MCF 10A (cell line): ENCODE results near the gene H6PD. TPM values are rescaled to one million over a fixed set of nuclear protein-coding genes. Genes with fewer than 3 reads are reported as not detected.
A peak's percentile ranks its signal among the peaks of the same experiment; 100 is the strongest.

Source experiments
- BruUV-seq: library from RNA; stranded (reverse); fragments of 400-500 nt; replicated peaks from 2 replicates; lab custom pipeline; 2021; lab: Mats Ljungman, UMichigan
- CTCF ChIA-PET: fragments of 300-600 bp; sonication (Branson Sonifier 250); formaldehyde crosslinking; extraction: SDS; loops from one replicate; lab custom pipeline; 2021; ENCODE audit warnings: antibody characterized with exemption, inconsistent platforms; lab: Yijun Ruan, JAX
- POLR2A ChIA-PET: fragments of 300-600, 350-650 bp; sonication (Branson Sonifier 250); formaldehyde crosslinking; extraction: SDS; loops from one replicate; lab custom pipeline; 2020; ENCODE audit warnings: antibody characterized with exemption, inconsistent platforms; lab: Yijun Ruan, JAX
- DNase-seq: peaks from one replicate; pipeline ENCODE4 v3.0.0-alpha.2; 2018; ENCODE audit not compliant: unreplicated experiment
- H3K27ac Mint-ChIP-seq: one replicate; pipeline ENCODE4 v1.8.0; 2022; ENCODE audit warnings: mild to moderate bottlenecking, low read depth, mixed read lengths; ENCODE audit not compliant: unreplicated experiment
- H3K27me3 Mint-ChIP-seq: one replicate; pipeline ENCODE4 v1.8.0; 2022; ENCODE audit warnings: mixed read lengths; ENCODE audit not compliant: insufficient read depth, unreplicated experiment
- H3K36me3 Mint-ChIP-seq: one replicate; pipeline ENCODE4 v1.8.0; 2022; ENCODE audit warnings: mild to moderate bottlenecking, moderate library complexity, mixed read lengths; ENCODE audit not compliant: insufficient read depth, unreplicated experiment
- H3K4me1 Mint-ChIP-seq: one replicate; pipeline ENCODE4 v1.8.0; 2022; ENCODE audit warnings: mixed read lengths; ENCODE audit not compliant: insufficient read depth, unreplicated experiment
- H3K4me3 Mint-ChIP-seq: one replicate; pipeline ENCODE4 v1.8.0; 2022; ENCODE audit warnings: mild to moderate bottlenecking, moderate library complexity, mixed read lengths; ENCODE audit not compliant: unreplicated experiment
- H3K9me3 Mint-ChIP-seq: one replicate; pipeline ENCODE4 v1.8.0; 2022; ENCODE audit warnings: mixed read lengths; ENCODE audit not compliant: unreplicated experiment
- CTCF ChIP-seq: fragments of 200-600 bp; IDR thresholded peaks from one replicate; pipeline ENCODE4 v1.8.0; 2022; ENCODE audit warnings: antibody characterized with exemption, mild to moderate bottlenecking; ENCODE audit not compliant: unreplicated experiment
- intact Hi-C: fragments of 100-400 bp; cut with micrococcal nuclease; formaldehyde crosslinking; loops from 2 replicates; pipeline ENCODE4 v1.14.1; 2022
- total RNA-seq: library from RNA; stranded (reverse); gene quantifications from 2 replicates; pipeline ENCODE4 v1.2.3, GENCODE V29; 2022

The H6PD gene
- total RNA-seq, 1 experiment from 2014 or later = 23.6 TPM

GRCh38 chr1:9271861-9272595 lies 37.5 kb downstream of the H6PD start:
- no peak overlapping the region for H3K27ac Mint-ChIP-seq
- H3K36me3 Mint-ChIP-seq = peaks cover 5% of the 10 kb centered on the region
- CTCF ChIA-PET = interaction anchor here (1.2 kb wide), 1 partner anchor 223 kb away, joined by 4 read pairs; no protein-coding TSS in a partner anchor
- intact Hi-C loops = no loop called here
- TF ChIP-seq CTCF = no peak
- no TSS peak for BruUV-seq
- no peak overlapping the region for H3K4me3 Mint-ChIP-seq
- DNase-seq = no peak
- H3K9me3 Mint-ChIP-seq = no peaks in the 10 kb centered on the region
- POLR2A ChIA-PET = interaction anchor here (0.6 kb wide), 1 partner anchor 738 kb away, joined by 3 read pairs; no protein-coding TSS in a partner anchor
- no peaks in the 10 kb centered on the region for H3K27me3 Mint-ChIP-seq
- H3K4me1 Mint-ChIP-seq = peaks cover 25% of the 10 kb centered on the region

GRCh38 chr1:9273177-9273576 lies 38.6 kb downstream of the H6PD start:
- peaks cover 25% of the 10 kb centered on the region for H3K4me1 Mint-ChIP-seq
- TF ChIP-seq CTCF = no peak

DNA sequence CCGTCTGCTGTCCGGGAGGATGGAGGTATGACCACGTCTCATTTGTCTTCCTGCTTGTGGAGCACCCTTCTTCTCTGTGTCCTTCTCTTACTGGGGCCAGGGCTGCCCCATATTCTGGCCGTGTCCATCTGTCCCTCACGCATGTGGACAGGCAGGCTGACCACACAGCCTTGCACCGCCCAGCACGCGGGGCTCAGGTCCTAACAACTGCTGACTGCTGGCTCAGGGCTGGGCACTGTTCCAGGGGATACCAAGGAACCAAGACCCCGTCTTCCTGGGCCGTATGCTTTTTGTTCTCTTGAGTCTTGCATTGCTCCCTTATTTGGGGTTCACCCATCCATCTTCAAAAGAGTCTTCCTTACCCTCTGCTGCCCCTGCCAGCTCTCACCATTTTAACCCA lies 40.6 kb downstream of the H6PD start:
- peaks cover 32% of the 10 kb centered on the region for H3K4me1 Mint-ChIP-seq
- no peaks in the 10 kb centered on the region for H3K9me3 Mint-ChIP-seq
- H3K27ac Mint-ChIP-seq = no peak overlapping the region
- POLR2A ChIA-PET = interaction anchor here (1.4 to 2.0 kb wide), 2 partner anchors 14 to 27 kb away, joined by 6 read pairs; no protein-coding TSS in a partner anchor
- peaks cover 5% of the 10 kb centered on the region for H3K36me3 Mint-ChIP-seq
- CTCF ChIA-PET = interaction anchor here (0.7 to 1.2 kb wide), 3 partner anchors 14 to 216 kb away, joined by 3 to 5 read pairs (median 4); no protein-coding TSS in a partner anchor
- no peak for DNase-seq
- TF ChIP-seq CTCF = no peak
- H3K4me3 Mint-ChIP-seq = no peak overlapping the region
- no TSS peak for BruUV-seq
- intact Hi-C loops = no loop called here
- H3K27me3 Mint-ChIP-seq = no peaks in the 10 kb centered on the region

More at GRCh38 chr1:9273177-9273576, 38.6 kb downstream of the H6PD start:
- ChIA-PET POLR2A (interaction anchor here (0.6 kb wide), 1 partner anchor 416 kb away, joined by 4 read pairs; no protein-coding TSS in a partner anchor), CTCF (interaction anchor here (0.6 to 1.2 kb wide), 3 partner anchors 183 to 382 kb away, joined by 3 read pairs; no protein-coding TSS in a partner anchor)
- BruUV-seq = no TSS peak
- Mint-ChIP-seq H3K4me3 (no peak overlapping the region), H3K36me3 (peaks cover 5% of the 10 kb centered on the region), H3K9me3 (no peaks in the 10 kb centered on the region), H3K27me3 (no peaks in the 10 kb centered on the region), H3K27ac (no peak overlapping the region)
- intact Hi-C loops = no loop called here
- DNase-seq = no peak

- CTCF ChIA-PET = interaction anchor here (0.7 to 1.2 kb wide), 5 partner anchors 14 to 216 kb away, joined by 3 to 5 read pairs (median 4); no protein-coding TSS in a partner anchor
Measured at GRCh38 chr1:9275567-9276034, 41.0 kb downstream of the H6PD start.

More at GRCh38 chr1:9275567-9276034, 41.0 kb downstream of the H6PD start:
- Mint-ChIP-seq H3K4me1 (peaks cover 33% of the 10 kb centered on the region), H3K9me3 (no peaks in the 10 kb centered on the region), H3K36me3 (peaks cover 5% of the 10 kb centered on the region), H3K27me3 (no peaks in the 10 kb centered on the region), H3K27ac (no peak overlapping the region), H3K4me3 (no peak overlapping the region)
- intact Hi-C loops = no loop called here
- POLR2A ChIA-PET = interaction anchor here (1.4 to 2.0 kb wide), 3 partner anchors 14 to 197 kb away, joined by 3 to 6 read pairs (median 6); no protein-coding TSS in a partner anchor
- TF ChIP-seq CTCF = no peak
- BruUV-seq = no TSS peak
- DNase-seq = peak; percentile 81
